Activated B cell treated with CpG ODN at 0.5 μM for 24 hours (primary cell): ENCODE results near the gene BHLHE40. TPM values are rescaled to one million over a fixed set of nuclear protein-coding genes. Genes with fewer than 3 reads are reported as not detected.

Source experiments
- ATAC-seq: fragments of 200-7000 bp; cut with Tn5 transposase; one replicate; pipeline ENCODE4 v1.10.0; 2021; ENCODE audit warnings: low read depth, mild to moderate bottlenecking, moderate library complexity
- CTCF ChIA-PET: fragments of 350-600 bp; sonication (Branson Sonifier 250); formaldehyde crosslinking; loops from one replicate; lab custom pipeline; 2021; ENCODE audit warnings: antibody characterized with exemption; lab: Charles Lee
- POLR2A ChIA-PET: fragments of 350-600 bp; sonication (Branson Sonifier 250); formaldehyde crosslinking; loops from one replicate; lab custom pipeline; 2021; ENCODE audit warnings: antibody characterized with exemption; lab: Charles Lee
- DNase-seq: peaks from one replicate; pipeline ENCODE4 v3.0.0; 2022
- H3K27ac Mint-ChIP-seq: one replicate; pipeline ENCODE4 v1.8.0; 2020; ENCODE audit warnings: mixed read lengths
- H3K27me3 Mint-ChIP-seq: one replicate; pipeline ENCODE4 v1.8.0; 2021; ENCODE audit warnings: mixed read lengths
- H3K36me3 Mint-ChIP-seq: one replicate; pipeline ENCODE4 v1.8.0; 2021; ENCODE audit warnings: low read depth, mixed read lengths
- H3K4me1 Mint-ChIP-seq: one replicate; pipeline ENCODE4 v1.8.0; 2021; ENCODE audit warnings: mixed read lengths
- H3K4me3 Mint-ChIP-seq: one replicate; pipeline ENCODE4 v1.8.0; 2020; ENCODE audit warnings: mild to moderate bottlenecking, mixed read lengths
- H3K9me3 Mint-ChIP-seq: one replicate; pipeline ENCODE4 v1.8.0; 2020; ENCODE audit warnings: mixed read lengths
- intact Hi-C: fragments of 100-400 bp; cut with micrococcal nuclease; formaldehyde crosslinking; loops from one replicate; pipeline ENCODE4 v1.15.1; 2024
- total RNA-seq: library from RNA; stranded (reverse); gene quantifications from 2 replicates; pipeline ENCODE4 v1.2.3, GENCODE V29; 2022
- TF ChIP-seq, protein P1 (sequence below): fragments of 200-600 bp; IDR thresholded peaks from one replicate; pipeline ENCODE4 v1.8.0; 2022; ENCODE audit warnings: antibody characterized with exemption, mild to moderate bottlenecking

BHLHE40 gene
- total RNA-seq, 1 donor from 2014 or later: 41.5 TPM

GRCh38 chr3:4980229-4981203, 1.3 kb downstream of the BHLHE40 start:
- peaks cover 70% of the 10 kb centered on the region for H3K4me1 Mint-ChIP-seq
- POLR2A ChIA-PET: interaction anchor here (0.7 to 14.2 kb wide), 19 partner anchors 7 to 269 kb away, joined by 3 to 478 read pairs (median 6); partner anchors contain the start of gene EDEM1
- H3K9me3 Mint-ChIP-seq: no peaks in the 10 kb centered on the region
- H3K36me3 Mint-ChIP-seq: peaks cover 45% of the 10 kb centered on the region
- no peaks in the 10 kb centered on the region for H3K27me3 Mint-ChIP-seq
- TF ChIP-seq, protein P1, sequence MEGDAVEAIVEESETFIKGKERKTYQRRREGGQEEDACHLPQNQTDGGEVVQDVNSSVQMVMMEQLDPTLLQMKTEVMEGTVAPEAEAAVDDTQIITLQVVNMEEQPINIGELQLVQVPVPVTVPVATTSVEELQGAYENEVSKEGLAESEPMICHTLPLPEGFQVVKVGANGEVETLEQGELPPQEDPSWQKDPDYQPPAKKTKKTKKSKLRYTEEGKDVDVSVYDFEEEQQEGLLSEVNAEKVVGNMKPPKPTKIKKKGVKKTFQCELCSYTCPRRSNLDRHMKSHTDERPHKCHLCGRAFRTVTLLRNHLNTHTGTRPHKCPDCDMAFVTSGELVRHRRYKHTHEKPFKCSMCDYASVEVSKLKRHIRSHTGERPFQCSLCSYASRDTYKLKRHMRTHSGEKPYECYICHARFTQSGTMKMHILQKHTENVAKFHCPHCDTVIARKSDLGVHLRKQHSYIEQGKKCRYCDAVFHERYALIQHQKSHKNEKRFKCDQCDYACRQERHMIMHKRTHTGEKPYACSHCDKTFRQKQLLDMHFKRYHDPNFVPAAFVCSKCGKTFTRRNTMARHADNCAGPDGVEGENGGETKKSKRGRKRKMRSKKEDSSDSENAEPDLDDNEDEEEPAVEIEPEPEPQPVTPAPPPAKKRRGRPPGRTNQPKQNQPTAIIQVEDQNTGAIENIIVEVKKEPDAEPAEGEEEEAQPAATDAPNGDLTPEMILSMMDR: no peak
- CTCF ChIA-PET: interaction anchor here (0.7 to 10.3 kb wide), 19 partner anchors 22 to 269 kb away, joined by 3 to 72 read pairs (median 5); no protein-coding TSS in a partner anchor
- H3K4me3 Mint-ChIP-seq: peak overlapping the region; percentile 96
- peak overlapping the region; percentile 97 for H3K27ac Mint-ChIP-seq
- ATAC-seq (peak; percentile 13), DNase-seq (peak; percentile 87)
- intact Hi-C loops: loop anchor here (1.0 to 10.0 kb wide), 8 partner anchors 31 to 916 kb away; partner anchors contain the start of genes ITPR1 and SETMAR

- no peak for DNase-seq
- intact Hi-C loops: loop anchor here (10.0 kb wide), 3 partner anchors 486 to 916 kb away; partner anchors contain the start of genes ITPR1 and SETMAR
- H3K9me3 Mint-ChIP-seq: no peaks in the 10 kb centered on the region
- H3K4me1 Mint-ChIP-seq: peaks cover 74% of the 10 kb centered on the region
- H3K27me3 Mint-ChIP-seq: no peaks in the 10 kb centered on the region
- H3K4me3 Mint-ChIP-seq: peak overlapping the region; percentile 83
- POLR2A ChIA-PET: interaction anchor here (0.7 to 14.2 kb wide), 7 partner anchors 27 to 270 kb away, joined by 3 to 478 read pairs (median 6); no protein-coding TSS in a partner anchor
- peak overlapping the region; percentile 75 for H3K27ac Mint-ChIP-seq
- TF ChIP-seq, protein P1: no peak
- peaks cover 45% of the 10 kb centered on the region for H3K36me3 Mint-ChIP-seq
- CTCF ChIA-PET: interaction anchor here (0.9 to 10.3 kb wide), 6 partner anchors 31 to 270 kb away, joined by 3 to 72 read pairs (median 14); no protein-coding TSS in a partner anchor
- no peak for ATAC-seq
Observed at GRCh38 chr3:4981294-4981664, 2.0 kb downstream of the BHLHE40 start.

- DNase-seq: no peak
- Mint-ChIP-seq H3K9me3 (no peaks in the 10 kb centered on the region), H3K4me1 (peaks cover 75% of the 10 kb centered on the region), H3K27me3 (no peaks in the 10 kb centered on the region), H3K27ac (peak overlapping the region; percentile 75), H3K4me3 (peak overlapping the region; percentile 83), H3K36me3 (peaks cover 48% of the 10 kb centered on the region)
- intact Hi-C loops: loop anchor here (10.0 kb wide), 3 partner anchors 487 to 917 kb away; partner anchors contain the start of genes ITPR1 and SETMAR
- ChIA-PET POLR2A (interaction anchor here (0.7 to 14.2 kb wide), 8 partner anchors 12 to 177 kb away, joined by 3 to 478 read pairs (median 40); no protein-coding TSS in a partner anchor), CTCF (interaction anchor here (1.6 to 10.3 kb wide), 3 partner anchors 30 to 270 kb away, joined by 5 to 72 read pairs (median 65); no protein-coding TSS in a partner anchor)
- no peak for ATAC-seq
- TF ChIP-seq, protein P1: no peak
Observed at GRCh38 chr3:4981665-4982494, 2.6 kb downstream of the BHLHE40 start.

- Mint-ChIP-seq H3K27me3 (no peaks in the 10 kb centered on the region), H3K36me3 (peaks cover 48% of the 10 kb centered on the region), H3K4me1 (peaks cover 73% of the 10 kb centered on the region), H3K27ac (peak overlapping the region; percentile 90), H3K4me3 (peak overlapping the region; percentile 75), H3K9me3 (no peaks in the 10 kb centered on the region)
- POLR2A ChIA-PET: interaction anchor here (0.7 to 14.2 kb wide), 23 partner anchors 8 to 272 kb away, joined by 3 to 478 read pairs (median 6); no protein-coding TSS in a partner anchor
- CTCF ChIA-PET: interaction anchor here (1.0 to 10.3 kb wide), 9 partner anchors 10 to 271 kb away, joined by 3 to 72 read pairs (median 5); no protein-coding TSS in a partner anchor
- intact Hi-C loops: loop anchor here (10.0 kb wide), 3 partner anchors 488 to 918 kb away; partner anchors contain the start of genes ITPR1 and SETMAR
- no peak for DNase-seq
- ATAC-seq: no peak
- TF ChIP-seq, protein P1: no peak
Observed at GRCh38 chr3:4982773-4983738, 3.8 kb downstream of the BHLHE40 start.
